Mononuclear cell (primary cell): Measurements from ENCODE around the gene FSTL5. TPM values are rescaled to one million over a fixed set of nuclear protein-coding genes. Genes with fewer than 3 reads are reported as not detected.
"Not testable (repeated sequence)": the region's sequence is repeated elsewhere in the genome, so short reads cannot be mapped to it uniquely, and the experiment has no call there.

Experiments
- H3K27me3 ChIP-seq: 2 replicates; pipeline ENCODE4 v1.6.0; 2011; ENCODE audit warnings: low read length, control low read depth; ENCODE audit not compliant: insufficient read depth
- H3K4me1 ChIP-seq: 2 replicates; pipeline ENCODE4 v1.5.1; 2011; ENCODE audit warnings: mild to moderate bottlenecking, low read length, control low read depth; ENCODE audit not compliant: insufficient read depth
- H3K4me3 ChIP-seq: 2 replicates; pipeline ENCODE4 v1.5.1; 2011; ENCODE audit warnings: mild to moderate bottlenecking, low read length, moderate library complexity
- H3K9me3 ChIP-seq: 2 replicates; pipeline ENCODE4 v1.5.1; 2011; ENCODE audit warnings: low read depth, mild to moderate bottlenecking, control low read depth, low read length
- total RNA-seq: library from RNA; depleted of rRNA; stranded (reverse); fragments of >200 nt; gene quantifications from one replicate; pipeline ENCODE4 v1.2.3, GENCODE V29; 2012

The FSTL5 gene
- total RNA-seq, 1 donor = under 0.01 TPM

DNA sequence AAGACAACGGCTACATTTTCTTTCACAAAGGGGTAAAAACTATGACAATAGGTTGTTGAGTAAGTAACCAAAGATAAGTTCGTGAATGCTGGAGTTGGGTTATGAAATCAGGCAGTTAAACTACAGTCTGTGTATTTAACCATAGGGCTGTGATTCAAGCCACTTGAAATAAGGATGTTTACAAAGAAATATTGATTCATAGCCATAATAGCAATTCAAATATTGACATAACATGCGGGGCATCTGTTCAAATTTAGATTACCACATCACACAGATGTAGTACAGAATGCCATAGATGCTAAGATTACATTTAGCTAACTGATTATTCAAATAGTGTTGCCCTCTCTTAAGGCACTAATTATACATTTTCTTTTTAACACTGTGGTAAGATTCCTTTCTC lies 364.1 kb downstream of the FSTL5 start:
- H3K4me3 ChIP-seq = no peak overlapping the region
- no peaks in the 10 kb centered on the region for H3K4me1 ChIP-seq
- H3K27me3 ChIP-seq = no peaks in the 10 kb centered on the region
- H3K9me3 ChIP-seq = no peaks in the 10 kb centered on the region

DNA sequence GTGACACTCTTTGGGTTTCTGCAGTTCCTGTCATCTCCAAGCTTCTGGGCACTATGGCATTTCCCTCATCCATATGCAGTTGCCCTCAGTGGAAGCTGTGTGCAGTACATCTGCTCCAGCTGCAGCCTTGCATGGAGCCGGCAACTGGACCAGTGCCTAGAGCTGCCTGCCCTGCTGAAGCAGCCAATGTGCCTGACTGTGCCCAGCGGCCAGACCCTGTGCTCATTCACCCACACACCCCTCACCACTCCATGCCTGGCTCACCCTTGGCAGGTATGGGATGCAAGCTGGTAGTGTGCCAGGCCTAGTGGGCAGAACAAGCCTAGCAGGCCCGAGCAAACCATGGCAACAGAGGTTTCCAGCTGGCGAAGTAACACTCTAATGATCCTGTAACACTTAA lies 370.8 kb downstream of the FSTL5 start:
- no peaks in the 10 kb centered on the region for H3K9me3 ChIP-seq
- H3K27me3 ChIP-seq = no peaks in the 10 kb centered on the region
- no peaks in the 10 kb centered on the region for H3K4me1 ChIP-seq
- H3K4me3 ChIP-seq = no peak overlapping the region

DNA sequence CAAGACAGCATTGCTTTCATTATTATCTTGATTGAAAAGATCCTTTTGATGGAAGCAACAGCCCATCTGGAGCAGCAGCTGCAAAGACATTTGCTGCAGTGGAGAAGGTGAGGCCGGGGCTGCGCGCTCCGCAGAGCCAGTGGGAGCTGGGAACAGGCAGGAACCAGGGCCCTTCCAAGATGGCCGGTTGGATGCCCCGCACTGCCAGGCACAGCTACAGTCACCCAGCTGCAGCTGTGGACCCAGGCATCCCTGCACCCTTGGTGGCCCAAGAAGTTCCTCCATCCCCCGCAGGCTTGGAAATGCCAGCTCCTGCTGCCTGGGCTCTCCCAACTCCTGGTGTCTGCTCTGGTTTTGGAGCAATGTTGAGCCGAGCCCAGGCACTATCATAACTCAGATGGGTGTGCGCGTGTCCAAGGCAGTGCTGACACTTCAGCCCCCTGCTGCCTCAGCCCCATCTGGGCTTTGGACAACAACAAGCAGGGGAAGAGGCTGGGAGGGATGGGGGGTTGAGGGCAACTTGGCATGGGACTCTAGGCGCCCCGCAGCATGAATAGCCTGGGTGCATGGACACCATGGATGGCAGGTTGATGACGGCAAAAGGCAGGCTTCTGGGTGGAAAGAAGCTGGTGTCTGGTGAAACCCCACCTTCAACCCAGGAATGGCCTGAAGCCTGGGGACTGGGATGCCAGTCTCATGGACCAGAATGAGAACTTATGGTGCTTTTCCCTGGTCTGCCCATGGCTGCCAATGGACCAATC lies 371.8 kb downstream of the FSTL5 start:
- no peaks in the 10 kb centered on the region for H3K27me3 ChIP-seq
- H3K4me3 ChIP-seq = no peak overlapping the region
- H3K4me1 ChIP-seq = no peaks in the 10 kb centered on the region
- no peaks in the 10 kb centered on the region for H3K9me3 ChIP-seq

DNA sequence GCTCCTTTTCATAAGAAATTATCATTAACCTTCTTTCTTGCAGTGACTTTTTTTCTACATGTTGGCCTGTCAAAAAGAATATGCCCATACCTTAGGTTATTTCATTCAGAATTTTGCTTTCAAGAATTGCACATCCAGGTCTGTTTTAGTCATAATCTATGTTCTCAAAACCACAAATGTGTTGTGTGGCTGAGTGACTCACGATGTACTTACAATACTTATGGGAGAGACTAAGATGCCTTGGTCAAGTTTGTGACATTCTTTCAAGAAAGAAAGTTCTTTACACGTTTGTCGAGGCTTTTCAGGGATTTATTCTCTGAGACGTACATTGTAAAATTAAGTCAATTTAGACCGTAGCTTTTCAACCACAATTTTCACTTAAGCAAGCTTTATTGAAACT lies 396.7 kb downstream of the FSTL5 start:
- Histone ChIP-seq H3K27me3 (no peaks in the 10 kb centered on the region), H3K9me3 (no peaks in the 10 kb centered on the region), H3K4me3 (no peak overlapping the region), H3K4me1 (no peaks in the 10 kb centered on the region)

DNA sequence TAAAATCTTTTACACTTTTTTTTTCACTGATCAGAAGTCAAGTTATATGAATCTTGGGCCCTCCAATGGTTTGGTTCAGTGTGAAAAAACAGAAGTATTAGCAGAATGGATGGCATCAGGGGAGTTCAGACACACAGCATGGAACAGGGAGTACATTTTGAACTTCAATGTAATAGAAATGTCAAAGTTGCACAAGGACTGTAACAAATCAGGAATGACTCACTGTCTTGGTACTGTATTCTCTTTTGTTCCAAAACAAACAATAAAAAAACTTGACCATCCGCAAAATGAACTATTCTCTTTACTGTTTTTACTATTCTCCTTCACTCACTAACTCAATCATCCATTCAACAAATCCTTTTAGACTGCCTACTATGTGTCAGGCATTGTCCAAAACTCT lies 401.0 kb downstream of the FSTL5 start:
- H3K9me3 ChIP-seq = no peaks in the 10 kb centered on the region
- H3K4me1 ChIP-seq = no peaks in the 10 kb centered on the region
- no peak overlapping the region for H3K4me3 ChIP-seq
- no peaks in the 10 kb centered on the region for H3K27me3 ChIP-seq

DNA sequence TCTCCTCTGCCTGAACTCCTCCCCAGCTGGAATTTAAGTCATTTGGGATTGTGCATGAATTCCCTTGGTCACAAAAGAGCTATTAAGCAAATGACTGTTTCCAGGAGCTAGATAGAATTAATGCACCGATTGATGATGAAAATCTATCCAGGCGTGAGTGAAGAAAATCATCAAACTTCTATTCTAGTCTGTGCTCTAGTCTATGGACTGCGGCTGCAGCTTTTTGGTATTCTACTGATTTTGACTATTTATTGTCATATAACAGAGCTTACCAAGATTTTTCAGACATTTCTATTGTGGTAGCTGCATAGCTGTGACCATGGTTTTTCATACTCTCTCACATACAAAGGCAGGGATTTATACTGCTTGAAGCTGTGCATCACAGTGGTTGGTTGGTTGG lies 403.8 kb downstream of the FSTL5 start:
- H3K27me3 ChIP-seq = no peaks in the 10 kb centered on the region
- H3K4me1 ChIP-seq = no peaks in the 10 kb centered on the region
- H3K9me3 ChIP-seq = no peaks in the 10 kb centered on the region
- H3K4me3 ChIP-seq = no peak overlapping the region

DNA sequence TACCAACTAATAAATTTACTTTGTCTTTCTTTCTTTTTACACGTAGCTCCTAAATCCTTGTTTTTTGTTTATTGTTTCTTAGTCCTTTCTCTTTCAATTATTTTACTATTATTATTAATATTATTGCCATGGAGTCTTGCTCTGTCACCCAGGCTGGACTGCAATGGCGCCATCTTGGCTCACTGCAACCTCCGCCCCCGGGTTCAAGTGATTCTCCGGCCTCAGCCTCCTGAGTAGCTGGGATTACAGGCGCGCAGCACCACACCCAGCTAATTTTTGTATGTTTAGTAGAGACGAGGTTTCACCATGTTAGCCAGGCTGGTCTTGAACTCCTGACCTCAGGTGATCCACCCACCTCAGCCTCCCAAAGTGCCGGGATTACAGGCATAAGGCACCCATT lies 405.4 kb downstream of the FSTL5 start:
- H3K4me1 ChIP-seq, H3K9me3 ChIP-seq, H3K4me3 ChIP-seq, H3K27me3 ChIP-seq: not testable (repeated sequence)

DNA sequence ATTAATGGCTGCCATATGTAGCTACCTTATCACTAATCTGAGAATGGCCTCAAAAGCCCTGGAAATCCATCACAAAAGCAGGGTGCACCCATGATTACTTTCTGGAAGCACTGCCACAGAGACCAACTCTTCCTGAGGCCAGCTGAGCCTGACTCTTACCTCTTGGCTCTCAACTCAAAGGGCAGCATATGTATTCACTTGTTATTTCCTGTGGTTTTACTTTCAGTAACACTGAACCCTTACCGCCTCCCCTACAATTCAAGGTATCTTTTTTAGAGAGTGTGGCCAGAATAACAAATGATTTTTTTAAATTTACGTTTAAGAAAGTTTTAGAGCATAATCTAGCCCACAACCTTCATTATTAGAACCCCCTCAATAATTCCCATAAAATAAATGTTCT lies 434.9 kb downstream of the FSTL5 start:
- Histone ChIP-seq H3K27me3 (no peaks in the 10 kb centered on the region), H3K4me1 (no peaks in the 10 kb centered on the region), H3K4me3 (no peak overlapping the region), H3K9me3 (no peaks in the 10 kb centered on the region)

DNA sequence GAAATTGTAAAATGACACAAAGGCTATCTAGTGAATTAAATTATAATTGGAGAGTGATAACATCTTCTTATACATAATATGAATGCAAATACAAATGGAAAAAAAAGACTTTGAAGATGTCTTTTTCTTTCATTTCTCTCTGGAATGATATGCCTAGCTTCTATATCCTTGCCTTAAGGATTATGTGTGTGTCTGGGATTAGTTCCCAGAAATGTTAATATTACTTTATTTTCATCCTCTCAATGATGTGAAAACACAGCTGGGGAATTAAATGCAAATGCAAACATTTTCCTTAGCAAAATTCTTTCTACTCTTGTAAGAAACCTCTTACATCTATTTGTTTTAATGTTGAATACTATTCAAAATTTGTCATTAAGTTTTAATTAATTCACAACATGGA lies 441.9 kb downstream of the FSTL5 start:
- Histone ChIP-seq H3K4me3 (no peak overlapping the region), H3K9me3 (no peaks in the 10 kb centered on the region), H3K27me3 (no peaks in the 10 kb centered on the region), H3K4me1 (no peaks in the 10 kb centered on the region)

DNA sequence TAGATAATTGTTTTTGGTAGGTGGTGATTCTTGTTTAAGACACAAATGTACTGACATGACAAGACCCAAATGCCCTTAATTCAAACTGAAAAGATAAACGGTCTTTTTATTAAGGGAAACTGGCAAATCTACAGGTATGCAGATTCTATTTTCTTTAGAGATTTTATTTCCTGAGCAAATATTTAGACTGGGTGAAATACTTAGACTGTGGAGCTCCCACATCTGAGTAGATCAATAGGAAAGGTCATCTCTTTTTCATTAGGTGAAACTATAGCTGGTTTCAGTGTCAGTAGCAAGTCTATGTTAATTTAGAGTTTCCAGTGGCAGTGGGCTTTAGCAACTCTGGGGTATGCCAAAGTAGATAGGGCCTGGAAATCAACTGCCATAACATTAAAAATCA lies 446.7 kb downstream of the FSTL5 start:
- Histone ChIP-seq H3K4me1 (no peaks in the 10 kb centered on the region), H3K9me3 (no peaks in the 10 kb centered on the region), H3K4me3 (no peak overlapping the region), H3K27me3 (no peaks in the 10 kb centered on the region)

DNA sequence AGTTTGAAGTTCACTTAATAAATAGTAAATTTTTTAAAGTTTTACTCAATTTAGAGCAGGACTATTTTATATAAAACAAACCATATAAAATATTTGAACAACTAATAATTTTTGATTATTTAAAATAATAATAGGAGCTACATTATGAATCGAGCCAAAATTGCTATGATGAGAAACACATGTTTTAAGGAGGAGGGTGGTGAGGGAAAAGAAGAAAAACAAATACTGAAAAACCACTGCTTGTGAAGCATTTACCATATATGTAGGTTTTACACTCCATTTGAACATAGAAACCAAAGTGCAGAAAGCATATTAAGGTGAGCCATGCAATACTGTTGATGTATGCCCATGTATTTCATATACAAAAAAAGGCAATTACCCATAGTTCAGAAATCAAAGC lies 448.9 kb downstream of the FSTL5 start:
- no peaks in the 10 kb centered on the region for H3K9me3 ChIP-seq
- no peaks in the 10 kb centered on the region for H3K4me1 ChIP-seq
- H3K4me3 ChIP-seq = no peak overlapping the region
- H3K27me3 ChIP-seq = no peaks in the 10 kb centered on the region

DNA sequence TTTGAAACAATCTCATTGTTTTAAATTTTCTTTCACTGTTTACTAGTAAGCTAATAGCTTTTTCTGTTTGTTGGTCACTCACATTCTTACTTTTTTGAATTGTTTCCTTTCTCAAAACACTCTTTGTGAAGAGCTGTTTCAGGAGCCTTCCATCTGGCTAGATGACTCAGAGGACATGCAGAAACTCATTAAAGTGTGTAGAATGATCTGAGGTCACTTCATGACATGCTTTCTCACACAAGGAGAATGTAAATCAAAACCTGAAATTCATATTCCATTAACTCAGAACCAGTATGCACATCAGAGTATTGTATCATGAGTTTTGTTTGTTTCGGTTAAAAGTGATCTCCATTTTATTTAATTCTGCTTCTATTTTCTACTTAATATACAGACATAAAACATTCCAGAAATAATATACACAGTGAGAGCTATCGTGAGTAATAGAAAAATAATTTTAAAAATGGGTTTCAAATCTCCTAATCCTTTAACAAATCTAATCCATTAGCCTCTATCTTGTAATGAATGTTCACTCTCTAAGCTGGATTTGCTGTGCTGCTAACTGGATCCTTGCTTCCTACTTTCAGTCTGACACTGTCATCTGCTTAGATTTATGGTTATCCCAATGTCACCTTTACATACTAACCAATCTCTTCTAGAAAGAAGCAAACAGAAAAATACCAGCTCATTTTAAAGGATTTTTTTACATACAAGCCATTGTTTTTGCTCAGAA lies 449.6 kb downstream of the FSTL5 start:
- Histone ChIP-seq H3K27me3 (no peaks in the 10 kb centered on the region), H3K4me1 (no peaks in the 10 kb centered on the region), H3K9me3 (no peaks in the 10 kb centered on the region), H3K4me3 (no peak overlapping the region)

DNA sequence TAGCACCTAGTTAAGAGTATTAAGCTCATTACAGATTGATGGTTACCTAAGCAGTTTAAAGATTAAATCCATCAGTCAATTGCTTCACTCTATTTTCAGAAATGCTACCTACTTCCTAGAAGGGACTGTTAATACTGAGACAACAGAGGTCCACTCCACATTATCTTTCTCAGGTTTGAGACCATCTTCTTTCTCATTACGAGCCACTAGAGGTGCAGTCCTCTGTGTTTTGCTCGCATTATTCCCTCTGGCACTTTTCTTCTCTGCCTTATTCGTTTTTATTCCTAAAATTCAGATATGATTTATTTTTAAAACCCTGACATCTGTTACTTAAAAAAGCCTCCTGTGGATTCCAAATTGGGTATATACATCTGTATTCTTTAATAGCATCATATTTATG lies 459.1 kb downstream of the FSTL5 start:
- Histone ChIP-seq H3K9me3 (no peaks in the 10 kb centered on the region), H3K4me3 (no peak overlapping the region), H3K4me1 (no peaks in the 10 kb centered on the region)

DNA sequence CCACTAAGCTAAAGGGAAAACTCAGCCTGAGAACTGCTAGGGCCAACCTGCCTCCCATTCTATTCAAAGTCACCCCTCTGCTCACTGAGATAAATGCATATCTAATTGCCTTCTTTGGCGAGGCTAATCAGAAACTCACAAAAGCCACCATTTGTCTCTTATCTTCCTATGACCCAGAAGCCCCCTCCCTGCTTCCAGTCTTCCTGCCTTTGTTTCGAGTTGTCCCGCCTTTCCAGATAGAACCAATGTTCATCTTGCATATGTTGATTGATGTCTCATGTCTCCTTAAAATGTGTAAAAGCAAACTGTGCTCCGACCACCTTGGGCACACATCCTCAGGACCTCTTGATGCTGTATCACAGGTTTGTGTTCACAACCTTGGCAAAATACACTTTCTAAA lies 459.8 kb downstream of the FSTL5 start:
- Histone ChIP-seq H3K4me1 (no peaks in the 10 kb centered on the region), H3K9me3 (no peaks in the 10 kb centered on the region), H3K4me3 (no peak overlapping the region), H3K27me3 (no peaks in the 10 kb centered on the region)

More for the DNA sequence above, 459.1 kb downstream of the FSTL5 start:
- no peaks in the 10 kb centered on the region for H3K27me3 ChIP-seq

DNA sequence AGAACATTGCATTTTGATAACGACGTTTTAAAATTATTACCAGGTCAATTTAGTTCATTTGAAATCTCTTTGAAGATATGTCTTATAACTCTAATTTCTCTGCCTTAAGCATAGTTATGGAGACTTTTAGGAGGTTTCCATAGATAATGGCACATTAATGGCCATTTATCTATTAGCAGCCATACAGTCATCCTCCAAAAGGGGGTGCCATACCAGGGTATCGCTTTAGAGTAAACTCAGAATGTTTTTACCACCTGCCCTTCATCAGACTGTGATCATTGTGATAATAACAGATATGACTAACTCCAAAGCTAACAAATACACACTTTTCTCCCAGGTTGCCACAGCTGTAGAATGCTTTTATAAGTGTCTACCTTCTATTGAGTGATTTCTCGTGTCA lies 461.5 kb downstream of the FSTL5 start:
- H3K4me3 ChIP-seq = no peak overlapping the region
- H3K4me1 ChIP-seq = no peaks in the 10 kb centered on the region
- H3K27me3 ChIP-seq = no peaks in the 10 kb centered on the region
- H3K9me3 ChIP-seq = no peaks in the 10 kb centered on the region

DNA sequence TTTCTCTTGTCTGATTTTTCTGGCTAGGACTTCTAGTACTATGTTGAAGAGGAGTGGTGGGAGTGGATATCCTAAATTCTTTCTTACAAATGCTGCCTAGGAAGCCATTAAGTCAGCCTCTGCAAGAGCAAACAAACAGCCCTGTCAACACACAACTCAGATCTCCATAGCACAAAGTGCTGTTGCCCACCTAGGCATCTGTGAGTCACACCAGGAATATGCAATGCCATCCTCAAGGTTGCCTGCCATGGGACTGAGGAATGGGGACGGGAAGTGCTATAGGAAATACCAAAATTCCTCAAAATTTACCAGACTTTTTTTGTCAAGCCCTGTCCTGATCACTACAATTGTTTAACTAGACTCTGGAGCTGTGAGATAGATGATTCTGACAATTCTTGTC lies 466.9 kb downstream of the FSTL5 start:
- Histone ChIP-seq H3K4me1 (no peaks in the 10 kb centered on the region), H3K4me3 (no peak overlapping the region)

More for the DNA sequence above, 466.9 kb downstream of the FSTL5 start:
- H3K9me3 ChIP-seq = no peaks in the 10 kb centered on the region
- H3K27me3 ChIP-seq = no peaks in the 10 kb centered on the region
